Breast epithelium (tissue), 3 donors: ENCODE results near the gene PRCD.

Source experiments
- POLR2A ChIP-seq: fragments of 450-650 bp; IDR thresholded peaks from one replicate; pipeline ENCODE4 v1.6.1; 2016; ENCODE audit warnings: antibody characterized with exemption, mild to moderate bottlenecking, moderate library complexity
- POLR2AphosphoS5 ChIP-seq, 3 donors: sonication (generic); formaldehyde crosslinking; IDR thresholded peaks; one replicate each; pipeline ENCODE4 v1.6.1; 2017; ENCODE audit warnings: antibody characterized with exemption in 3 of 3
- TF ChIP-seq, protein P1 (sequence below), 3 donors: fragments of 450-650 bp; IDR thresholded peaks; one replicate each; pipeline ENCODE4 v1.5.1; 2016 to 2017; ENCODE audit warnings: antibody characterized with exemption in 3 of 3, mild to moderate bottlenecking in 3 of 3, moderate library complexity in 3 of 3

DNA sequence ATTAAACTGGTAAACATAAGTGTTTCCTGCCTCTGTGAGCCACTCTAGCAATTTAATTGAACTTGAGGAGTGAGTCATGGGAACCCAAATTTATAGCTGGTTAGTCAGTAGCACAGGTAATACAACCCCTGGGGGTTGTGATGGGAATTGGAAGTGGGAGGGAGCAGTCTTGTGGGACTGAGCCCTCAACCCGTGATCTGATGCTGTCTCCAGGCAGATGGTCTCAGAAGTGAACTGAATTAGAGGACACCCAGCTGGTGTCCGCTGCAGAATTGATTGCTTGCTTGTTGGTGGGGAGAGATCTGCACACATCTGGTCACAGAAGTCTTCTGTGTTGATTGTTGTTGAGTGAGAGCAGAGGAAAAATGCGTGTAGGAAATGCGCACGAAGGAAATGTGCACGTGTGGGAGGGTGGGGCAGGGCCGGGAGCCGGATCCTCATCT is 53.6 kb downstream of the PRCD start:
- TF ChIP-seq POLR2A, result no peak
- TF ChIP-seq, protein P1, sequence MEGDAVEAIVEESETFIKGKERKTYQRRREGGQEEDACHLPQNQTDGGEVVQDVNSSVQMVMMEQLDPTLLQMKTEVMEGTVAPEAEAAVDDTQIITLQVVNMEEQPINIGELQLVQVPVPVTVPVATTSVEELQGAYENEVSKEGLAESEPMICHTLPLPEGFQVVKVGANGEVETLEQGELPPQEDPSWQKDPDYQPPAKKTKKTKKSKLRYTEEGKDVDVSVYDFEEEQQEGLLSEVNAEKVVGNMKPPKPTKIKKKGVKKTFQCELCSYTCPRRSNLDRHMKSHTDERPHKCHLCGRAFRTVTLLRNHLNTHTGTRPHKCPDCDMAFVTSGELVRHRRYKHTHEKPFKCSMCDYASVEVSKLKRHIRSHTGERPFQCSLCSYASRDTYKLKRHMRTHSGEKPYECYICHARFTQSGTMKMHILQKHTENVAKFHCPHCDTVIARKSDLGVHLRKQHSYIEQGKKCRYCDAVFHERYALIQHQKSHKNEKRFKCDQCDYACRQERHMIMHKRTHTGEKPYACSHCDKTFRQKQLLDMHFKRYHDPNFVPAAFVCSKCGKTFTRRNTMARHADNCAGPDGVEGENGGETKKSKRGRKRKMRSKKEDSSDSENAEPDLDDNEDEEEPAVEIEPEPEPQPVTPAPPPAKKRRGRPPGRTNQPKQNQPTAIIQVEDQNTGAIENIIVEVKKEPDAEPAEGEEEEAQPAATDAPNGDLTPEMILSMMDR (IDR thresholded peaks at IDR 0.05), result no peak
- no peak for TF ChIP-seq POLR2AphosphoS5 (IDR thresholded peaks at IDR 0.05)
